HG03060 (cell line): Measurements from ENCODE around the gene SLC6A11.

Source experiments
- ATAC-seq: cut with Tn5 transposase; IDR thresholded peaks from one replicate; pipeline ENCODE4 v1.9.1; 2021; ENCODE audit warnings: low read depth, moderate number of reproducible peaks; ENCODE audit not compliant: unreplicated experiment

Gene SLC6A11

DNA sequence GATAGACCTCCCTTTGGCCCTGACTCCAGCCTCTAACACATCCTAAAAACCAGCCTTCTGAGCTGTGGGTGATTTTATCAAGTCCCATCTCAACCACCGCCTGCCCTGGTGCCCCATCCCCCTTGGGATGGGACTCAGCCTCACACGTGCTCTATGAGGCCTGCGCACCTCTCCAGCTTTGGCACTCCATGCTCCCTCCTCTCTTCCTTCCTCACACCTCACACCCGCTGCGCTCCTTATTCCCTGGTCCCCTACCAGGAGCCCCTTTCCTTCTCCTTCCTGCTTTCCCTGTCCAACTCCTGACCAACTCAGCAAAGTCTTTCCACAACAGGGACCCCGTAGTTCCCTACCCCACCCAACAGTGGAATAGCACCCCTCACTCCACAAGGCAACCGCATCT lies 158.1 kb downstream of the SLC6A11 start:
- no peak for ATAC-seq

DNA sequence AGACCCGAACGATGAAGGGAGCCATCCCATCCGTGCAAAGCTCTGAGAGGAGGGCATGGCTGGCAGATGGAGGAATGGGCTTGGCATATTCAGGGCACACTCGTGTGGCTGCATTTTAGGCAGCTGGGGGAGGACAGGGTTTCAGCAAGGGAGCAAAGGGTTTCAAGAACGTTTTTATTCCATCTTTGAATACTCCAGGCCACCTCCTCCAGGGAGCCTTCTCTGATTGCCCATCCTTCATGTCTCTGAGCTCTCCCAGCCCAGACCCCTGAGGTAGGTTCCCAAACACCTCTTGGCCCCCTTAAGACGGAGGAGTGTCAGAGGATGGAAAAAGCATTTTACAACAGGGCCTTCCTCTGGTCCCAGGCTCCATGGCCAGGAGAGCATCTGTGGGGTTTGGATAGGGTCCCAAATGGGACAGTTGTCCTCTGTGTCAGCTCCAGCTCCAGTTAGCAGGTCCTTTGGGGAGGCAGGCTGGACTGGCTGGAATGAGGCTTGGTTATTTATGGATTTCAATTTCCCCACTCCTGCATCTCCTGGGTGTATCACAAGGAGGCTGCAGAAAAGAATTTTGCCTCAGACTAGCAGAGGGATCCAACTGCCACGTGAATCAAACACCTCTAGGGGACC lies 158.8 kb downstream of the SLC6A11 start:
- ATAC-seq, result no peak

DNA sequence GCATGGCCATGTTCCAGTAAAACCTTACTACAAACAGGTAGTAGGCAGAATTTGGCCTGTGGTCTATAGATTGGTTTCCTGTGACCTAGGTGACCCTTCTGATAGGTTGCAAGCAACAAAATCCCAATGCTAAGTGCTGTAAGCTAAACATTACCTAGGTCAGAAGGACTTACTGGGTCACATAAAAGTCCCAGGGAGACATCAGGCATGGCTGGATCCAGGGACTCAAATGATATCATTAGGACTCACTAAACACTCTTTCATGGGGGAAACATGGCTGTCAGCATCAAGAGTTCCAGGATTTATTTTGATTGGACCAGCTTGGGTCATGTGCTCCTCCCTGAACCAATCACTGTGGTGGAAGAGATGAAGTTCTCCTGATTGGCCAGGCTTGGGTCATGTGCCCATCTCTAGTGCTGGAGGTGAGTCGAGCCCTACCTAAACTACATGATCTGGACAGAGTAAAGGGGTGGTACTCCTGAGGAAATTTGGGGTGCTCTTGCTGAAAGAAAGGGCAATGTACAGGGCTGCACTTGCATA lies 159.7 kb downstream of the SLC6A11 start:
- ATAC-seq, result no peak

DNA sequence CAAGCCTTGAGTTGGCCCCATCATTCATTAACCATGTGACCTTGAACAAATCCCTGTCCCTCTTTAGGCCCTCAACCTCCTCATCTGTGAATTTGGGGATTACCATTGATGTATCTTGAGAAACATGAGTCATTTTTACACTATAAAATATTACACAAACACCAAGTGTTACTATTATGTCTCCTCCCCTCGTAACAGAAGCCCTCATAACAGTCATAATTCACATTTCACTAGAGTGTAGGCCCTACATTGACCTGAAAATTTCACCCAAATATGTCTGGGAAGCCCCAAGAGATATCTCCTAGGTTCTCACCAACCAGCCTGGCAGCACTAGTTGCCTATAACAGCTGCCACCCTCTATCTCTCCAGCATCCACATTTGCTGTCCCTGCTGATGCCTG lies 160.7 kb downstream of the SLC6A11 start:
- ATAC-seq, result no peak

DNA sequence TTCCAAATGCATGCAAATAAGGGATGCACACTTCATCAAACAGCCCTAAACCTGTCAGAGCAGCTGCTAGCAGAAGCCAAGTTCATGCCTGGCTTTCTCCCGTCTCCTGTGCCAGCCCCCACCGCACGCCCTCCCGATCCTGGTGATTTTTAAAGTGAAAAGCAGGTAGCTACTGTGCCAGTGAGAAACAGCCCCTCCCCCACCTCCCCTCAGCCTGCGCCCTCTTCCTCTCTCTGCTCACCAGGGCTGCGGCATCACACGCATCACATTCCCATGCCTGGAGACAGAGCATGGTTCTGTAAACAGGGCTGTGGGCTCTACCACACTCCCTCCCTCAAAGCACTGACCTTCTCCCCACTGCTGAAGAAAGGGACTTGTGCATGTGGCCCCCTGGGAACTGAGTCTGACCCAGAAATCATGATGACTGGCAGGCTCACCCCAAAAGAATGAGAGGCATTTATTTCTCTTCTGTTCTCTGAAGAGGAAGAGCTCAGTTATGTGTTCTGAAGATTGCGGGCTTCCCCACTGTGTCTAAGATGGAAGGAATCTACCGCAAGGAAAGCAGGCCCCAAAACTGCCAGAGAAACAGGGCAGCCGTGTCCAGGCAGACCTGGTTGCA lies 162.0 kb downstream of the SLC6A11 start:
- ATAC-seq, result no peak

DNA sequence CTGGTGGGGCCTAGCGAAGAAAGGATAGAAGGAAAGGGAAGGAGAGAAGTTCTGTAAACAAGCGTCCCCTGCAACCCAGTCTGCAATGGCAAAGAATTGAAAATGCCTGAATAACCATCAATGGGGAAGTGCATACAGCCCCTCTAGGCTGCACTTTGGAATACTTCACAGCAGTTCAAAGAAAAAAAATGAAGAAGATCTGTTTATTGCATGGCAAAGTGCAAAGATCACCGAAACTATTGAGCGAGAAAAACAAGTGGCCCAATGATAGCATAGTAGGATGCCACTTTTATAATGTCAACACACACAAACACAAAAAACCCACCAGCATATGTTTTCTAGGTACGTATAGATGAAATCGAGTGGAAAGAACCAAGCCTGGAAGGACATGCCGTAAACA lies 162.9 kb downstream of the SLC6A11 start:
- no peak for ATAC-seq

DNA sequence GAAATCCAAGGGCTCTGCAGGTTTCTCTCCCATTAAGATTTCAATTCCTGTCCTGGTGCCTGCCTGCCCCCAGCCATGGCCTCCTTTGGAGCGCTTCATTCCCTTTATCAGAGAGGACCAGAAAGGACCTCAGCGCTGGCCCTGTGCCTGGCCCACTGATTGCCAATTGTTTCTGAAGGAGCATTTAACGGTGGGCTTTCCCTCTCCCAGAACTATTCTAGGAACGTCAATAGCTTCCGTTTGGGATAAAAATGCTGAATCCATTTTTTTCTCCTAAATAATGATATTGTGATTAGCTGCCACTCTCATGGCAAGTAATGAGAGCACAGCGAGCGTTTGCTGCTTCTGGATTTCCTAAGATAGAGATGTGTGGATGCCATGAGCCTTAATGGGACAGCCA lies 164.3 kb downstream of the SLC6A11 start:
- ATAC-seq, result no peak

DNA sequence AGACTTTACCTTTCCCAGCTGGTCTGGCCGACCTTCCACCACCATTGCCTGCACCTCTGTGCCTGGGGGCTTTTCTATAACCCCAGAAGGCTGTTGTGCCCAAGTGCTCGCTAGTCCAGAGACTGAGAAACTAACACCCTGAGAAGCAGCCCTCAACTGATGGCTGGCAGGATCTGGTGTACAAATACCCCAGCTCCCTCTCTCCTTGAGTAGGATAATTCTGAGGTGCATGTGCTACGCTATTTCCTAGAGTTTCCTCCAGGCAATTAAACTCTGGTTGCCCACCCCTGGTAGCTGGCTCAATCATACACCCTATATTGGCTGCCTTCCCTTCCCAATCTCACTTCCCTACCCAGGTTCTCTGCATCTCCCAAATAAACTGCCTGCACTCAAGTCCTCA lies 165.0 kb downstream of the SLC6A11 start:
- no peak for ATAC-seq

DNA sequence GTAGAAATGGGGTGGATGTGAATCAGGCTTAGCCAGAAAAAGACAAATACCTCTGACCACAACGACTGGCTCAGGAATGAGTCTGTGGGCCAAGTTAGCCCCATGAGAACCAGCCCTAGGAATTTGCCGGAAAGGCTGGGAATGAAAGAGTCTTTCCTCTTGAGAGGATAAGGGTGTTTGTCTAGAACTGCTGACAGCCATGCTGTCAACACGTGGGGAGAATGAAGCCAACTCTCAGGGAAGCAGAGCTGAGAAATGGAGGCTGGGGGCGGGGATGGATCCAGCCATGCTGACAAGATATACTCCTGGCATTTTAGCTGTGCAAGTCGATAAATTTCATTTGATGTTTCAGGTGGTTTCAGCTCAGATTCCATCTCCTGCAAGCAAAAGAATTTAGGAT lies 165.9 kb downstream of the SLC6A11 start:
- no peak for ATAC-seq

DNA sequence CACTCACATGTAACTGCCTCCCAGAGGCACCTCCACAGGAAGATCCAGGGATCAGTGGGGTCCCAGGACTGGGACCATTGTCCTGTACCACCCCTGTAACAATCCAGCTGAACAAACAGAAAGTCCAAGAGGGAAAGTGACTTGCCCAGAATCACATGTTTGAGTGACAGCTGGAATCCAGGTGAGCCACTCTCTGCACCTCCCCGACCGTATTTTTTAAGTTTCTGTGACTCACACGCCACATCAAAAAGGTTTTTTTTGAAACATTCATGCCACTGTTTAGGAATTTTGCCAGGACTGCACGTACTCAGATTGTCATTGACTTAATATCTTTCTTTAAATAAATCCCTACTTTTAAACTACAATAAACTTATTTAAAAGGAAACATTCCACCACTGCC lies 166.8 kb downstream of the SLC6A11 start:
- no peak for ATAC-seq

DNA sequence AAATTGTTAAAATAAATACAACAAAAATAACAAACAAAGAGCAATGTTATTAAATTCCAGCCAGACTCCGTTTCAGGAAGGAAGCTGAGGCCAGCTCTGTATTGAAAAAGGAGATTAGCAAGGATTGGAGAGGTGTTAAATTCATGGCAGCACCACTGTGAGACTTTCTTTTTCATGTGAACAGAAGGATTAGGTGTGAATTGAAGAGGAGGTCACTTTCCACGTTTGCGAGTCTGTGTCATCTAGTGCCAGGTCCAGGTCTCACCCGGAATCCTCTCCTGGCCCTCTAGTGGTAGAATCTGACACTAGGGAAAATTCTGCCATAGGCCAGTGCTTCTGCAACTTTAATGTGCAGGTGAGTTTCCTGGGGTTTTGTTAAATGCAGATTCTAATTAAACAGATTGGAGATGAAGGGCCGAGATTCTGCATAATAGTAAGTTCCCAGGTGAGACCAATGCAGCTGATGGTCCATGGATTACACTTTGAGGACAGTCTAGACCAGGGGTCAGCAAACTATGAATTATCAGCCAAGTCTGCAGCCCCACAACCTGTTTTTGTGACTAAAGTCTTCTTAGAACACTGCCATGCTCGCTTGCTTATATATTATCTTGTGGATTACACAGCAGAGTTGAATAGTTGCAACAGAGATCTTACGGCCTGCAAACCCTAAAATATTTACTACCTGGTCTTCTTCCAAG lies 167.3 kb downstream of the SLC6A11 start:
- no peak for ATAC-seq

DNA sequence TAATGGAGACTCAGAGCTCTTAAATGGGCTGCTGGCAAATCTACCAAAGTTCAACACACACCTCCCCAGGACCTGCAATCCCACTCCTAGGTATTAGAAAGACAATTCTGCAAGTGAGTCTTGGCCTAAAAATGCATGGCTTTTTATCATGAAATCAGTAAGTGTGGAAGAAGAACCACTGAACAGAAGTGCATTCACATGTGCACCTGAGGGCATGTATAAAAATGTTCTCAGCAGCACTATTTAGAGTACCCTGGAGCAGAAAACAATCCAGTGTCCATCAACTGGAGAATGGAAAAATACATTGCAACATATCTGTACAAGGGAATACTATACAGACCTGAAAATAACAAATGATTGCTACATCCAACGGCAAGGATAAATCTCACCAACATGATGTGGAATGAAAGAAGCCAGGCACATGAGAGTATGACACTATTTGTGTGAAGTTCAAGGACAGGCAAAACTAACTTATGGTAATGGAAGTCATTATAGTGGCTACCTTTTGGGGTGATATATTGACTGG lies 168.4 kb downstream of the SLC6A11 start:
- ATAC-seq, result no peak

DNA sequence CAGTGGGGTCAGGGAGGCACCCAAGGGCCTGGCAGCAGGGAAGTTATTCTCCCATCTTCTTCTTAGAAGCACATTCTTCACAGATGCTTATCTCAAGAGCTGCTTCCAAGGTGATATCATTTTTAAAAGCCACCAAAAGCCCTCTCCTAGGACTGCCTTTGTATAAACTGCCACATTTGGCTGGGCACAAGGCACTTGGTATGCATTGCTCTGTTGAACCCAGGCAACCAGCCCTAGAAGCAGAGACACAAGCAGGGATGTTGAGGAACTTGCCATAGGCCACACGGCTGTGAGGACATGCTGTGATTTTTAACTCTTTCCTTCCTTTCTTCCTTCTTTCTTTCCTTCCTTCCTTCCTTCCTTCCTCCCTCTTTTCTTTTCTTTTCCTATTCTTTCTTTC lies 169.2 kb downstream of the SLC6A11 start:
- no peak for ATAC-seq

DNA sequence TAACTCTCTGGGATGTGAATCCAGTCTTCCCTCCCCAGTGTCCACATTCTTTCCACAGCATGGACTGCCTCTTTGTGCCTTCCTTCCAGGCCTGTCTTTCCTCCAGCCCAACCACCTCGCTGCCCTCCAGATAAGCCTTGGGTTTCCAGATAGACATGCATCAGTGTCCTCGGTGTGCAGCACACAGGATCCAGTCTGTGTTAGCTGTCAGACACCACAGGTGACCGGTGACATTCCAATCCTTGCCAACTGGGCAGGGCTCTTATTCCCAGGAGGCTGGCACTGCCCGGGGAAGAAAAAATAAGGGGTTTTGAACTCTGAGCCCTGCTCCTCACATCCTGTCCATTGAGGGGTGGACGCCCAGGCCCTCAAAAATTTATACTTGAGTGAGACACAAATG lies 170.6 kb downstream of the SLC6A11 start:
- ATAC-seq, result no peak

DNA sequence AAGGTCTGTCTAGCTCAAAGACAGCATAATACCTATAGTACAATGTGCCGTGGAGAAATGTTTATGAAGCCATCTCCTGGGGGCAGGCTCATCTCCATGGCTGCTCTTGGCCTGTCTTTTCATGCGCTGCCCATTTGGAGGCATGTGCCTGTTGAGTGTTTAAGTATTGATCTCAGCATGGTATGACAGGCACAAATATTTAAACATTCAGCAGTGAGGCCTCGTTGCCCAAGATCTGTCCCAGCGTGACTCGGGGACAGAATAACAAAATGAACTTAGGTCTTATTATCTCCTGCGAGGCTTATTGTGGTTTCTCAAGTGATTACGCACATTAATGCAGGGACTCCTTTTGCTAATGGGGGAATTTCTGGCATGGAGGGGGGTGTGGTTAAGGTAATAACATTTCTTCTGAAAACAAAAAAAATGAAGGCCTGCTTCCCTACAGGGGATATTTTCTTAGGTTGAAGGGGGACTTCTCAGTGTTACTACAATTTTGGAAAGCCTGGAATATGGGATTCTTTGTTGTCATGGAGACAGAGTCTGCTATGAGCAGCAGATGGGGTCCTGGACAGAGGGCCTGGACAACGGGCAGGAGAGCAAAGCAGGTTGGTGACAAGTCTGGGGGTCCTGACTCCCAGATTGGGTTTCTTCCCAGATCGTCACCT lies 172.1 kb downstream of the SLC6A11 start:
- no peak for ATAC-seq

DNA sequence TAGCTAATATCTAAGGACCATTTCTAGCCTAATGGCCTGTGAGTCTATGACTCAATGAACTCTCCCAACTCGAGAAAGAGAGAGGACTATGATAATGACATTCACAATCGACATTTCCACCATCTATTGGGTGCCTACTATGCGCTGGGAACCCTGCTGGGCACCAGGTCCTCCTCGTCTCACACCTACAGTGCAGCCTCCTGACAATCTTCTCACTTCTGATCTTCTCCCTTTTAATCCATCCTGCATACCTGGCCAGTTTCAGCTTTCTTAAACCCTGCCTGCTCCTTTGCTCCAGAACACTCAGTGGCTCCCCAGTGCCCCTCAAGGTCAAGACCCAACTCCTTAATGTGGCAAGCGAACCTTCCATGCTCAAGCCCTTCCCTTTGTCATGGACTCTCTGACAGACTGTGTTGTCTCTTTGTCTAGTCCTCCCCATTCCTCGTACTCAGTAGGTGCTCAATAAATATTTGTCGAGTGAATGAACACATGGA lies 173.0 kb downstream of the SLC6A11 start:
- no peak for ATAC-seq
